ENCODE measurements around the gene TBL1XR1.

Gene TBL1XR1

DNA sequence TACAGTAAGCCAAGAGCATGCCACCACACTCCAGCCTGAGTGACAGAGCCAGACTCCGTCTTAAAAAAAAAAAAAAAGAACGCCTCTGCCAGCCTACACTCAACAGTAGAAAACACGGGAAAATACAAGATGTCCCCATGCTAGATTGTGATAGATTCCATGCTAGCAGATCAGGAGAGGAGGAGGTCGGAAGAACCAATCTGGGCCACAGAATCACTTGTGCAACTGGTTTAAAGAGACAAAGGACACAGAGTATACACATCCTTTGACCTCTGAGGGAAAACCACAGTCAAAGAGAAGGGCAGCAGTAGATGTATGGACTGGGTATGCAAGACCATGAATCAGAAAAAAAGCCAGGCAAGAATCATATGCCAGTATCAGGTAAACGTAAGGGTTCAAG is 15.9 kb downstream of the TBL1XR1 start:
- no peak overlapping the region for H3K4me3 ChIP-seq (ENCODE audit: low read depth, low read length)
- no peak for DNase-seq (ENCODE audit: low read depth)
- TF ChIP-seq, protein P1, sequence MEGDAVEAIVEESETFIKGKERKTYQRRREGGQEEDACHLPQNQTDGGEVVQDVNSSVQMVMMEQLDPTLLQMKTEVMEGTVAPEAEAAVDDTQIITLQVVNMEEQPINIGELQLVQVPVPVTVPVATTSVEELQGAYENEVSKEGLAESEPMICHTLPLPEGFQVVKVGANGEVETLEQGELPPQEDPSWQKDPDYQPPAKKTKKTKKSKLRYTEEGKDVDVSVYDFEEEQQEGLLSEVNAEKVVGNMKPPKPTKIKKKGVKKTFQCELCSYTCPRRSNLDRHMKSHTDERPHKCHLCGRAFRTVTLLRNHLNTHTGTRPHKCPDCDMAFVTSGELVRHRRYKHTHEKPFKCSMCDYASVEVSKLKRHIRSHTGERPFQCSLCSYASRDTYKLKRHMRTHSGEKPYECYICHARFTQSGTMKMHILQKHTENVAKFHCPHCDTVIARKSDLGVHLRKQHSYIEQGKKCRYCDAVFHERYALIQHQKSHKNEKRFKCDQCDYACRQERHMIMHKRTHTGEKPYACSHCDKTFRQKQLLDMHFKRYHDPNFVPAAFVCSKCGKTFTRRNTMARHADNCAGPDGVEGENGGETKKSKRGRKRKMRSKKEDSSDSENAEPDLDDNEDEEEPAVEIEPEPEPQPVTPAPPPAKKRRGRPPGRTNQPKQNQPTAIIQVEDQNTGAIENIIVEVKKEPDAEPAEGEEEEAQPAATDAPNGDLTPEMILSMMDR (conservative IDR thresholded peaks at IDR 0.05; ENCODE audit: low read depth, low read length): no peak

DNA sequence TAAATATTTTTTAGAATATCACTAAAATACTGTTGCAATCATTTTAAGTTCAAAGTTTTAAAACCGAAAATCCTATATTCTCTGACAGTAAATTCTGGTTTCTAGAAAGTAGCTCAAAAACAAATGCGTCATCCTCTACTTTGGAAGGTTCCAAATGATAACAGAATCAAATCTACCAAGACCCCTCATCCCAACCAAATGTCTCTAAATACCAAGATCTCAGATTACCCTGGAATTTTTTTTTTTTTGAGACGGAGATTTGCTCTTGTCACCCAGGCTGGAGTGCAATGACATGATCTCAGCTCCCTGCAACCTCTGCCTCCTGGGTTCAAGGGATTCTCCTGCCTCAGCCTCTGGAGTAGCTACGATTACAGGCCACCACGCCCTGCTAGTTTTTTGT is 16.8 kb downstream of the TBL1XR1 start:
- no peak for DNase-seq (ENCODE audit: low read depth)
- H3K4me3 ChIP-seq (ENCODE audit: low read depth, low read length): no peak overlapping the region
- TF ChIP-seq, protein P1 (conservative IDR thresholded peaks at IDR 0.05; ENCODE audit: low read depth, low read length): no peak

DNA sequence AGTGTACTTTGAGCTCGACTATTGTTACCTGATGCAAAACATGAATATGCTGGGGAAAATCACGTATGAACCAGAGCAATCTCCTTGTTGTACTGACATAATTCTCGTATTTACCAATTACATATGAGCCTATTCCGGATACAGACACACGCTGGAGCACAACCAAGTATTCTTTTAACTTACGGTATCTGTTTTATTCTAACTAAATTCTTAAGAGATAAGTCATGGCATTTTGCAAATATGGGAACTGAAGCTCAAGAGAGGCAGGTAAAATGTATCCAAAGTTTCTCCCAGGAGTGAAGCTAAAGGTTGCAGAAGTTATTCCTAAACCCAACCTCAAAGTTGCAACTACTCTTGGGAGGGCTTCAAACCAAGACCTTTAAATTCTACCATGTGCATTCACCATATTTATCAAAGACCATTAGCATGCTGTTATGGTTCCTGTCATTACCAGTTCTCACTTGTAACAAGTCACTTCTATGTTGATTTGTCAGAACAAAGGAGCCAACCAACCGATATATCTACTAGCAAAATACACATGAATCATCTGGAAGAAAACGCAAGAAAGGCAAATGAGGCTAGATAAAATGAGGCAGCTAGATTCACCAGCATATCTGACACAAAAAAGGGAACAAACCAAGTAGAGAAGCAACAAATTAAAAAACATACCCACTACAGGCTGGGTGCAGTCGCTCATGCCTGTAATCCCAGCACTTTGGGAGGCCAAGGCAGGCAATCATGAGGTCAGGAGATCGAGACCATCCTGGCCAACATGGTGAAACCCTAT is 17.8 kb downstream of the TBL1XR1 start:
- H3K4me3 ChIP-seq (ENCODE audit: low read depth, low read length): no peak overlapping the region
- TF ChIP-seq, protein P1 (conservative IDR thresholded peaks at IDR 0.05; ENCODE audit: low read depth, low read length): no peak
- no peak for DNase-seq (ENCODE audit: low read depth)

DNA sequence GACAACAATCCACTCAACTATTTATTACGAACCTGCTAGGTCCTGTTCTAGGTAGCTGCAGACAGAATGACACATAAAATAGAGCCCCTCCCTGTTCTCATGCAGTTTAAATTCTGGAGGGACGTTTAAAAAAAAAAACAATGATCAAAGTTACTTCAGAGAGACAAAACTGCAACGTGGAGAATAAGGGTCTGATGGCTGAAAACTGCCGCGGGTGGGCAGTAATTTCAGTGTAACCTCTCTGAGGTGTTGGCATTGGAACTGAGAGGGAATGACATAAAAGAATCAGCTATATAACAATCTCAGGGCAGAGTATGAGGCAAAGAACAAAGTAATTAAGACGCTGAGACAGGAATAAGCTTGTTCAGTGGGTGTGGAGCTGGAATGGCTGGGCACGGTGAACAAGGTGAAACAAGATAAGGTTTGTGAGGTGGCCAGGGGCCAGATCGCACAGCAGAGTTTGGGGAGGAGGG is 19.5 kb downstream of the TBL1XR1 start:
- no peak overlapping the region for H3K4me3 ChIP-seq (ENCODE audit: low read depth, low read length)
- DNase-seq (ENCODE audit: low read depth): no peak
- TF ChIP-seq, protein P1 (conservative IDR thresholded peaks at IDR 0.05; ENCODE audit: low read depth, low read length): no peak

DNA sequence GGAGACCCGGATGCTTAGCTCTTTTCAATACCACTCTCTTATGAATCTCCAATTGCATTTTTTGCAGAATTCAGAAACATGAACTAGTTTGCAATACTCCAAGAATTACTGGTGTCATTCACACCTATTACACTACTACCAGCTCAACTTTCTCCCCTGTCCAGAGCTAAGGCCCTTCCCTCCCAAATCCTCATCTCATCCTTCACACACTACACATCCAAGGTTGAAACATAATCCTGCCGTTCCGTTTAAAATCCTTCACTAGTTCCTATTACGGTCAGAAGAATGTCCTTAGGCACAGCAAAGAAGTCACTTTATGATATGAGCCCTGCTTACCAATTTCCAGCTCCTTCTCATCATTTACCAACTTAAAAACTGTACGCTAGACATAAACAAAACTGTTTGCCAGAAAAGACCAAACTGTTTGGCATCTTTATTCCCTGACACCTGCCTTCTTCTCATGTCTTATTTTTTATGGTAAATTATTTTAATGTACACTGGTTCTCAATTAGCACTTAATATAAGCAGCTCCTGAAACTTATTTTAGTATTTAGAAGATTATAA is 22.6 kb downstream of the TBL1XR1 start:
- DNase-seq (ENCODE audit: low read depth): no peak
- no peak overlapping the region for H3K4me3 ChIP-seq (ENCODE audit: low read depth, low read length)
- TF ChIP-seq, protein P1 (conservative IDR thresholded peaks at IDR 0.05; ENCODE audit: low read depth, low read length): no peak

DNA sequence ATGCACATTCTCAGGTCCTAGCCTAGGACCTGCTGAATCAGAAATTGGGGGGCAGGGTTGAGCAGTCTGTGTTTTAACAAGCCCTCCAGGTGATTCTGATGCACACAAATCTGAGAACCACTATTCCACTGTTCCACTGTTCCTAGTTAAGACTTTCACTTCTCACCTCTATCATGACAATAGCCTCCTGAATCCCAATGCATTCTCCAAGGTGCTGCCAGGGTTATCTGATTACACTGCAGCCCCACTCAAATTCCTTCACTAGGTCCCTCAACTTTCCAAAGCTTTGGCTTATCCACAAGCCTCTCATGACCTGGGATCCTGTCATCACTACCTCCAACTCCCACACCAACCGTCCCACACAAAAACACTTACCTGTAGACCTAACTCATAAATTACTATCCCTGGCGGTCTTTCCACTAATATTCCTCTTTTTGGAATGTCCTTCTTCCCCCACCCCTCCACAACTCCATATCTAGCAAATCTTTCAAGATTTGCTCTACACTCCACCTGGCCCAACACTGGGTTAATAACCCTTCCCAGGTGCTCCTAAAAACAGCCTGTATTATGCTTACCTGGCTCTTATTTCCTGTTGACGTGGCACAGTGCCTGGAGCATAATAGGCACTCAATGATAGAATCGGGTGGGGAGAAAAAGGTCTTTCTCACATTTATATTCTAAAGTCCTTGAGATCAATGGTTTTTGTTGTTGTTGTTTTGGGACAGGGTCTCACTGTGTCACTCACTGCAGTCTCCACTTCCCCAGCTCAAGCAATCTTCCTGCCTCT is 27.2 kb downstream of the TBL1XR1 start:
- DNase-seq (ENCODE audit: low read depth): no peak
- TF ChIP-seq, protein P1 (conservative IDR thresholded peaks at IDR 0.05; ENCODE audit: low read depth, low read length): no peak
- no peak overlapping the region for H3K4me3 ChIP-seq (ENCODE audit: low read depth, low read length)
